CD4-positive, CD25-positive, alpha-beta regulatory T cell (primary cell): Measurements from ENCODE around the gene PGF. TPM values are rescaled to one million over a fixed set of nuclear protein-coding genes. Genes with fewer than 3 reads are reported as not detected.

Experiments
- ATAC-seq, 2 donors: fragments of 150-1000 bp; cut with Tn5 transposase; one replicate each; pipeline ENCODE4 v1.10.0; 2021; ENCODE audit warnings: low read depth in 2 of 2, moderate number of reproducible peaks in 2 of 2, moderate library complexity in 1 of 2
- DNase-seq, 3 donors: peaks; one replicate each; pipeline versions ENCODE4 v3.0.0 to v3.0.0-alpha.2; 2012 to 2022; ENCODE audit warnings: mixed read lengths in 1 of 3
- H3K27ac ChIP-seq: one replicate; pipeline ENCODE4 v1.7.0; 2013; ENCODE audit warnings: mild to moderate bottlenecking, low read length; ENCODE audit not compliant: insufficient read depth, poor library complexity, severe bottlenecking
- H3K27me3 ChIP-seq: one replicate; pipeline ENCODE4 v1.7.0; 2013; ENCODE audit warnings: low read length; ENCODE audit not compliant: control insufficient read depth, insufficient read depth
- H3K36me3 ChIP-seq: one replicate; pipeline ENCODE4 v1.7.0; 2013; ENCODE audit warnings: mild to moderate bottlenecking, low read length, moderate library complexity; ENCODE audit not compliant: control insufficient read depth, insufficient read depth
- H3K4me1 ChIP-seq: 2 replicates; pipeline ENCODE4 v1.7.0; 2013; ENCODE audit warnings: mild to moderate bottlenecking, low read length; ENCODE audit not compliant: insufficient read depth, control insufficient read depth, poor library complexity, severe bottlenecking
- H3K4me3 ChIP-seq: one replicate; pipeline ENCODE4 v1.7.0; 2013; ENCODE audit warnings: low read depth, mild to moderate bottlenecking, low read length, moderate library complexity
- H3K9me3 ChIP-seq, 2 experiments: 1 replicate in 1 of 2; 2 replicates in 1 of 2; pipeline ENCODE4 v1.7.0; 2013; ENCODE audit warnings: low read length in 2 of 2, mild to moderate bottlenecking in 1 of 2, moderate library complexity in 1 of 2; ENCODE audit not compliant: control insufficient read depth in 2 of 2
- H3K27ac Mint-ChIP-seq, 3 donors: one replicate each; pipeline ENCODE4 v1.8.0; 2020 to 2022; ENCODE audit warnings: mild to moderate bottlenecking in 3 of 3, mixed read lengths in 3 of 3, moderate library complexity in 2 of 3
- H3K27me3 Mint-ChIP-seq: one replicate; pipeline ENCODE4 v1.8.0; 2022; ENCODE audit warnings: mild to moderate bottlenecking, mixed read lengths
- H3K36me3 Mint-ChIP-seq: one replicate; pipeline ENCODE4 v1.8.0; 2020; ENCODE audit warnings: mixed read lengths
- H3K4me1 Mint-ChIP-seq, 4 donors: one replicate each; pipeline ENCODE4 v1.8.0; 2020 to 2022; ENCODE audit warnings: mixed read lengths in 4 of 4, mild to moderate bottlenecking in 1 of 4
- H3K4me3 Mint-ChIP-seq, 4 donors: one replicate each; pipeline ENCODE4 v1.8.0; 2020 to 2022; ENCODE audit warnings: mild to moderate bottlenecking in 4 of 4, mixed read lengths in 4 of 4, moderate library complexity in 3 of 4
- H3K9me3 Mint-ChIP-seq, 7 donors: one replicate each; pipeline ENCODE4 v1.8.0; 2020 to 2022; ENCODE audit warnings: mixed read lengths in 7 of 7, mild to moderate bottlenecking in 3 of 7, moderate library complexity in 2 of 7
- polyA plus RNA-seq, 4 donors: library from polyadenylated mRNA; unstranded; fragments of 300-500 nt; fragmentation: Illumina TruSeq; gene quantifications; one replicate each; pipeline ENCODE4 v1.2.3, GENCODE V29; 2021
- total RNA-seq: library from RNA; stranded (reverse); gene quantifications from one replicate; pipeline ENCODE4 v1.2.3, GENCODE V29; 2022

Gene PGF
- total and polyA plus RNA-seq, 5 donors from 2014 or later, result 0.44 TPM; not detected in 4

DNA sequence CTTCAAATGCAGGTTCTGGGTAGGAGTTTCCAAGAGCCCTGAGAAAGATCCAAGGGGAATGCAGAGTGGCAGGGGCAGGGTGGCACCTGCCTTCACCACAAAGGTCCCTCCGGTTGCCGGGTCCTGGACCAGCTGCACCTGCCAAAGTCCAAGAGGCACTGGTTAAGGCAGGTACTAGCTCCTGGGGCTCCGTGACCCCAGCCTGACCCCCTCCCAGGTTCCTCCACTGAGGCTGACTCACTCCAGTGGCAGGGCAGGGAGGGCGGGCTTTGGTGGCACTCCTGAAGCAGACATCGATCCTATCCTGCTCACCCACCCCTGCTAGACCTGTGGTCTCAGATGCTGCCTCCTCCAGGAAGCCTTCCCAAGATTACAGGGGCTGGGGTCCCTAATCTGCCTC lies 43.7 kb downstream of the PGF start:
- DNase-seq (no peak), ATAC-seq (no peak)
- no peak overlapping the region for H3K4me3 Mint-ChIP-seq
- no peaks in the 10 kb centered on the region for H3K36me3 ChIP-seq
- H3K27me3 Mint-ChIP-seq, result no peaks in the 10 kb centered on the region
- no peaks in the 10 kb centered on the region for H3K9me3 Mint-ChIP-seq
- no peak overlapping the region for H3K27ac ChIP-seq
- peaks cover 0 to 6% (median 0%) of the 10 kb centered on the region in 4 donors for H3K4me1 Mint-ChIP-seq
- H3K36me3 Mint-ChIP-seq, result no peaks in the 10 kb centered on the region
- no peaks in the 10 kb centered on the region for H3K4me1 ChIP-seq
- H3K4me3 ChIP-seq, result no peak overlapping the region
- no peaks in the 10 kb centered on the region for H3K27me3 ChIP-seq
- H3K9me3 ChIP-seq, result no peaks in the 10 kb centered on the region
- no peak overlapping the region for H3K27ac Mint-ChIP-seq

DNA sequence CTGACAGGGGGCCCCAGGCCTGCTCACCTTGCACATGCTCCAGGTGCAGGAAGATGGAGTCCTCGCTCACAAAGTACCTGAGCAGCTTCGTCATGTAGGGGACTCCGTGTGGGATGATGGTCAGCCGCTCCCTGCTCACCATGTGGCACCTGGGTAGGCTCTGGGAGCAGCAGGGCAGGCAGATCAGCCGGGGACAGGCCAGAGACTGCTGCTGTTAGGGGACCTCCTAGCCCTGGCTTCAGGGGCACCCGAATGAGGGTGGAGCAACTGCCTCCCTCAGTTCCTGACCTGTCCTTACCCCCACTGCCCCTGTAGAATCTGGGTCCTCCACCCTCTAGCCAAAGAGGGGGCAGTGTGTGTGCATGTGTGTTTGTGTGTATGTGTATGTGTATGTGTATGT lies 44.2 kb downstream of the PGF start:
- Mint-ChIP-seq H3K27ac (no peak overlapping the region), H3K36me3 (no peaks in the 10 kb centered on the region), H3K27me3 (no peaks in the 10 kb centered on the region), H3K9me3 (no peaks in the 10 kb centered on the region), H3K4me3 (no peak overlapping the region), H3K4me1 (peaks cover 0 to 6% (median 0%) of the 10 kb centered on the region in 4 donors)
- DNase-seq (no peak), ATAC-seq (no peak)
- H3K27ac ChIP-seq, result no peak overlapping the region
- no peaks in the 10 kb centered on the region for H3K36me3 ChIP-seq
- no peak overlapping the region for H3K4me3 ChIP-seq
- no peaks in the 10 kb centered on the region for H3K9me3 ChIP-seq
- H3K27me3 ChIP-seq, result no peaks in the 10 kb centered on the region
- no peaks in the 10 kb centered on the region for H3K4me1 ChIP-seq

DNA sequence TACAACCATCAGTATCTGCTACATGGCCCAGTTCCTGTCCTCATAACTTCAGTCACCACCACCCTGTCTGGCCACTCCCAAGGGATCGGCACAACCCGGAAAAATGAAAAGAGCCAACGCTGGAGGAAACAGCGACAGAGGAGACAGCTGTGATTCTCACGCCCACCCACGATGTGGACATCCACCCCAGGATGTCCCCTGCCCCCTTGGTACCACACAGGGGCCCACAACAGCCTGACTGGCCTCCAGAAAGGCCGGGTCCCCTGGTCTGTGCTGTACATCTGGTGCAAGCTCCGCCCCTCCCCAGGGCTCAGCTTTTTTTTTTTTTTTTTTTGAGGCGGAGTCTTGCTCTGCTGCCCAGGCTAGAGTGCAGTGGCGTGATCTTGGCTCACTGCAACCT lies 44.8 kb downstream of the PGF start:
- ATAC-seq (no peak), DNase-seq (no peak)
- Histone ChIP-seq H3K9me3 (no peaks in the 10 kb centered on the region), H3K4me3 (no peak overlapping the region), H3K27me3 (no peaks in the 10 kb centered on the region), H3K4me1 (peaks cover 3% of the 10 kb centered on the region), H3K36me3 (no peaks in the 10 kb centered on the region), H3K27ac (no peak overlapping the region)
- Mint-ChIP-seq H3K4me1 (peaks cover 0 to 6% (median 1%) of the 10 kb centered on the region in 4 donors), H3K4me3 (no peak overlapping the region), H3K36me3 (no peaks in the 10 kb centered on the region), H3K9me3 (no peaks in the 10 kb centered on the region), H3K27ac (peak overlapping the region in 1 of 3 donors; percentile 25), H3K27me3 (no peaks in the 10 kb centered on the region)

DNA sequence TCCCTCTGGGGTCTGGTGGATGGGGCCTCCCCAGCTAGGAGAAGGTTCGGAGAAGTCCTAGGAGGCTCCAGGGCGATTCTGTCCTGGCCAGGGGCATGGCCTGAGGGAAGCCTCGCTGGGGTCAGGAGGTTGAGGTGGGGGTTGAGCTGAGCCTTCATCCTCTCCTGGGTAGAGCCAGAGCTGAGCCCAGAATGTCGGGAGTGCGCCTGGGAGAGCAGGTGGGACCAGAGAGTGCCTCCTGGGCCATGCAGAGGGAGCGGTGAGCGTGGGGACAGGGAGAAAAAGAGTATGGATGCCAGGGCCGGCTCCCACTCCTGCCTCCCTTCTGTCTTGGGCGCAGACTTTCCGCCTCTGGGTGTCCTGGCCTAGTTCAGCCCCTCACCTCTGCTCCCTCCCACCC lies 45.5 kb downstream of the PGF start:
- DNase-seq (no peak), ATAC-seq (no peak)
- peaks cover 1% of the 10 kb centered on the region for H3K36me3 Mint-ChIP-seq
- Histone ChIP-seq H3K36me3 (peaks cover 3% of the 10 kb centered on the region), H3K27ac (no peak overlapping the region), H3K4me3 (no peak overlapping the region), H3K4me1 (peaks cover 3% of the 10 kb centered on the region), H3K27me3 (no peaks in the 10 kb centered on the region), H3K9me3 (no peaks in the 10 kb centered on the region)
- H3K4me1 Mint-ChIP-seq, result peaks cover 0 to 8% (median 1%) of the 10 kb centered on the region in 4 donors
- no peak overlapping the region for H3K4me3 Mint-ChIP-seq
- peak overlapping the region in 1 of 3 donors; percentile 92 for H3K27ac Mint-ChIP-seq
- no peaks in the 10 kb centered on the region for H3K27me3 Mint-ChIP-seq
- H3K9me3 Mint-ChIP-seq, result no peaks in the 10 kb centered on the region

DNA sequence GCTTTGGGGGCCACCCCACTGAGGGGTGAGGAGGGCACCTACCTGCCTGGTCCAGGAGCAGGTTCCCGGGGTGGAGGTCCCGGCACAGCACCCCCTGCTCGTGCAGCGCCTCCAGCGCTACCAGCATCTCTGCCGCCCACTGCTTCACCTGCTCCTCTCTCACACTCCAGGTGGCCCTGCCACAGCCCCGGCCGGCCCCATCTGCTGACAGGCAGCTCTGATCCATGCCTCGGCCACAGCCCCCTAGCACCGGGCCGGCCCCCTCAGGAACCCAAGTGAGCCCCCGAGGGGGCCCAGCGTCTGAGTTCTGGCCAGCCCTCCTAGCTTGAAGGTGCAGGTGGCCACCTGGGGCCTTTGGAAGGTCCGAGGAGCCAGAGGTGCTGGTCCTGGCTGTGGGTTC lies 45.9 kb downstream of the PGF start:
- Mint-ChIP-seq H3K4me1 (peaks cover 0 to 12% (median 1%) of the 10 kb centered on the region in 4 donors), H3K27ac (no peak overlapping the region), H3K4me3 (no peak overlapping the region), H3K9me3 (no peaks in the 10 kb centered on the region), H3K27me3 (no peaks in the 10 kb centered on the region), H3K36me3 (peaks cover 6% of the 10 kb centered on the region)
- Histone ChIP-seq H3K27me3 (no peaks in the 10 kb centered on the region), H3K27ac (no peak overlapping the region), H3K36me3 (peaks cover 5% of the 10 kb centered on the region), H3K4me3 (no peak overlapping the region), H3K9me3 (no peaks in the 10 kb centered on the region), H3K4me1 (peaks cover 3% of the 10 kb centered on the region)
- ATAC-seq (no peak), DNase-seq (no peak)

DNA sequence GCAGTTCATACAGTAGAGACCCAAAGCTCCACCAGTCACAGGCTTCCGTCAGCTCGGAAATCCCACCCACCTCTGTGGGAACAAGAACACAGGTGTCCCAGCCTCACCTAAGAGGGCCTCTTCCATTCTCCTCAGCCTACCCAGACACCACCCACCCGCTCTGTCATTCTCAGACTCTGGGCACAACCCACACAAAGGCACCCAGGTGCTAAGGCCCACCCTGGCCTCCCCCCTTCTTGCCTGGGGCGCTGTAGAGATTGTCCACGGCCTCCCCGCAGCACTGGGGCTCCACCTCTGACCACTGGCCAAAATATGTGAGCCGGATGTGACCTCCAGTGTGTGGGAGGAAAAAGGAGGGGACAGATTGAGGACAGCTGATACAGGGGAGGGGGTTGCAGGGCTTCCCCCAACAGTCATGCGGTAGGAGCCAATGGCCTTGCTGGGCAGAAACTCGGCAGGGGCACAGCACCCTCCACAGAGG lies 46.5 kb downstream of the PGF start:
- H3K4me3 ChIP-seq, result no peak overlapping the region
- H3K27me3 ChIP-seq, result no peaks in the 10 kb centered on the region
- no peak overlapping the region for H3K27ac ChIP-seq
- ATAC-seq (no peak), DNase-seq (no peak)
- Mint-ChIP-seq H3K27me3 (no peaks in the 10 kb centered on the region), H3K27ac (no peak overlapping the region), H3K4me1 (peaks cover 0 to 12% (median 1%) of the 10 kb centered on the region in 4 donors), H3K4me3 (no peak overlapping the region), H3K9me3 (no peaks in the 10 kb centered on the region), H3K36me3 (peaks cover 7% of the 10 kb centered on the region)
- no peaks in the 10 kb centered on the region for H3K9me3 ChIP-seq
- H3K36me3 ChIP-seq, result peaks cover 10% of the 10 kb centered on the region
- H3K4me1 ChIP-seq, result peaks cover 3% of the 10 kb centered on the region

DNA sequence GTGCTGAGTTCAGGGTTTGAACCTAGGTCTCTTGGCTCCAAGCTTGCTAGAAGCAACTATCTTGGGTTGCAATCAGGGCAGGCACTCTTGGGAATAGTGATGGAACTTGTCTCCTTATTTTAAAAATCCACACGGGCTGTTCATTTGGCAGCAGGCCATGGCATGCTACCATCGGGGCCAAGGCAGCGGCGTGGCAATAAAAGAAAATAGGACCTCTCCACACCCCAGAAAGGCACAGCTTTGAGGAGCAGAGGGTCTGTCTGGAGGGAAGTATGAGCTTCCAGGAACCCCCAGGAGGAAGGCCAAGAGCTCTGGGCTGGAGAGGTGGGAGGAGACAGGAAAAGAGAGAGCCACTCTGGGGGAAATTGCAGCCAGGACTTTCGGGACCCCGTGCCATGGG lies 47.7 kb downstream of the PGF start:
- Histone ChIP-seq H3K4me3 (no peak overlapping the region), H3K36me3 (peaks cover 20% of the 10 kb centered on the region), H3K9me3 (no peaks in the 10 kb centered on the region), H3K27ac (no peak overlapping the region), H3K4me1 (peaks cover 3% of the 10 kb centered on the region), H3K27me3 (no peaks in the 10 kb centered on the region)
- DNase-seq (no peak), ATAC-seq (no peak)
- H3K27ac Mint-ChIP-seq, result peak overlapping the region in 1 of 3 donors; percentile 6
- no peaks in the 10 kb centered on the region for H3K27me3 Mint-ChIP-seq
- H3K36me3 Mint-ChIP-seq, result peaks cover 11% of the 10 kb centered on the region
- H3K4me1 Mint-ChIP-seq, result peaks cover 0 to 12% (median 1%) of the 10 kb centered on the region in 4 donors
- H3K9me3 Mint-ChIP-seq, result no peaks in the 10 kb centered on the region
- H3K4me3 Mint-ChIP-seq, result no peak overlapping the region

DNA sequence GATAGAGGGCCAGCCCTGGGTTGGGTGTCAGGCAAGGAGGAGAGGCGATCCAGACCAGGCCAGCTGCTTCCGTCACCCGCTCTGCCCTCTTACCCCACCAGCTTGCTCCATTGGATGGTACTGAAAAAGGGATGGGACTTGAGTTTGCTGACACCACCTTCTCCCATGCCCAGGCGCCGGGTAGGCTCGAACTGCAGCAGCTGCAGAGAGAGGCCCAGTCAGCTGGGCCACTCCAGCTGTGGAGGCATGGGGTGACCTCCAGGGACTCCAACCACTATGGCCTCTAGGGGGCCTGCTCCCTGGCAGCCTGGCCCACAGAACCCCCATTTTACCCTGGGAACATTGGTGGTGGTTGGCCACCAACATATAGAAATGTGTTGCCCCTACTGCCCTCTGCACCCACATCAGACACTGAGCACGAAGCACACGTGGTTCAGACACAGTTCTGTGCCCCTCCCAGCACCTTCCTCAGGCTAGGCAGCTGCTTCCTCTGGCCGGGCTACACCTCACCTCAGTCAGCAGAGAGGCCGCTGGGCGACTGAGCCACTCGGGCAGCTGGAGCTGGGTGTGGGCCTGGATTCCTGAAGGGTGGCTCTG lies 48.4 kb downstream of the PGF start:
- Histone ChIP-seq H3K4me1 (peaks cover 3% of the 10 kb centered on the region), H3K27me3 (no peaks in the 10 kb centered on the region), H3K4me3 (no peak overlapping the region), H3K36me3 (peaks cover 27% of the 10 kb centered on the region), H3K9me3 (no peaks in the 10 kb centered on the region), H3K27ac (no peak overlapping the region)
- no peak overlapping the region for H3K4me3 Mint-ChIP-seq
- no peaks in the 10 kb centered on the region for H3K27me3 Mint-ChIP-seq
- H3K27ac Mint-ChIP-seq, result no peak overlapping the region
- peaks cover 11% of the 10 kb centered on the region for H3K36me3 Mint-ChIP-seq
- DNase-seq (peak in 1 of 3 donors; percentile 14), ATAC-seq (peak in 1 of 2 donors; percentile 21)
- peaks cover 0 to 12% (median 1%) of the 10 kb centered on the region in 4 donors for H3K4me1 Mint-ChIP-seq
- H3K9me3 Mint-ChIP-seq, result no peaks in the 10 kb centered on the region
